Activated T-helper 1 cell treated with anti-CD3 and anti-CD28 coated beads, Interleukin-12 subunit alpha, Interleukin-12 subunit beta, Interleukin-2, Interleukin-4 antibody, amounts not matched to agents 30 ng/mL and 10 ng/mL and 1 ng/mL, durations not matched to agents 14 hours and 24 hours and 36 hours (primary cell): ENCODE data around the gene NFYC. TPM values are rescaled to one million over a fixed set of nuclear protein-coding genes. Genes with fewer than 3 reads are reported as not detected.

ENCODE experiments used
- DNase-seq: peaks from one replicate; pipeline ENCODE4 v3.0.0; 2021; ENCODE audit warnings: low spot score
- H3K27ac Mint-ChIP-seq: one replicate; pipeline ENCODE4 v1.8.0; 2021; ENCODE audit warnings: mild to moderate bottlenecking, mixed read lengths
- H3K27me3 Mint-ChIP-seq: one replicate; pipeline ENCODE4 v1.8.0; 2022; ENCODE audit warnings: mild to moderate bottlenecking, moderate library complexity, mixed read lengths; ENCODE audit not compliant: insufficient read depth
- H3K36me3 Mint-ChIP-seq: one replicate; pipeline ENCODE4 v1.8.0; 2021; ENCODE audit warnings: low read depth, mixed read lengths
- H3K4me1 Mint-ChIP-seq: one replicate; pipeline ENCODE4 v1.8.0; 2021; ENCODE audit warnings: low read depth, mixed read lengths
- H3K4me3 Mint-ChIP-seq: one replicate; pipeline ENCODE4 v1.8.0; 2021; ENCODE audit warnings: mild to moderate bottlenecking, moderate library complexity, mixed read lengths
- H3K9me3 Mint-ChIP-seq: one replicate; pipeline ENCODE4 v1.8.0; 2021; ENCODE audit warnings: mixed read lengths
- intact Hi-C: fragments of 100-400 bp; cut with micrococcal nuclease; formaldehyde crosslinking; loops from one replicate; pipeline ENCODE4 v1.15.1; 2024
- total RNA-seq: library from RNA; stranded (reverse); gene quantifications from 2 replicates; pipeline ENCODE4 v1.2.3, GENCODE V29; 2022

NFYC gene
- total RNA-seq, 1 donor from 2014 or later = 85.1 TPM

DNA sequence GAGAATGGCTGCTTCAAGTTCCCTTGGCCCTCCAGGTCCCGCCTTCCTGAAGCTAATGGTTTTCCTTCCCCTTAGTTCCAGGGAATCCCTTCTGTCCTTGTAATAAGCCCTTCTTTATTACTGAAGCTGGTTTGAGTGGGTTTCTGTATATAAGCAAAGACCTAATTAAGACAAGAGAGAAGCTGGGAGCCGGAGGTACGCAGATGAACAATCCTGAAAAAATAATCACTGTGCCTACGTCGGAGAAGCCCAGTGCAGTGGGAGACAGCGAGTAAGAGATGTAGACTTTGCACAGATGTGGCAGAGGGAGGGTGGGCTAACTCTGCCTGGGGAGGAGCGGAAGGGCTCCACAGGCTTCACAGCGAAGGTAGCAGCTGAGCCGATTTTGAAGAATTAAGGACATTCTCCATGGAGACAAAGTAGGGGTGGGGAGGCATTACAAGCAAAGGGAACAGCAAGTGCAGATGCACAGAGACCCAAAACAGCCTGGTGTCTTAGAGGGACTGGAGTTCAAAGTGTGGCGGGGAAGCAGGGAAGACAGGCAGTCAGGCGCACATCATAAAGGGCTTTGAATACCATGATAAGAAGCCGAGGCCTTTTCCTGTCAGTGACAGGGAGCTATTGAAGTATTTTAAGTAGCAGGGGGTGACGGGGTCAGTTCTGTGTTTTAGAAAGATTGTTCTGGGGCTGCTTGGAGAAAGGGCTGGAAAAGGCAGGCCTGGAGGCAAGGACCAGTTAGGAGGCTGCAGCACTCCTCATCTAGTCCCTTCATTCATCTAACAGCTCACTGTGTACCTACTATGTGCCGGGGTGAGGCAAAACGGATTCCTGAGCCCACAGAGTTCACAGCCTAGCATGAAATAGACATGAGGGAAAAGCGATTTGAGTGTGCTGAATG, 32.5 kb upstream of the NFYC start:
- intact Hi-C loops = no loop called here
- H3K4me3 Mint-ChIP-seq = no peak overlapping the region
- no peaks in the 10 kb centered on the region for H3K9me3 Mint-ChIP-seq
- H3K27me3 Mint-ChIP-seq = no peaks in the 10 kb centered on the region
- no peaks in the 10 kb centered on the region for H3K36me3 Mint-ChIP-seq
- DNase-seq = no peak
- peaks cover 18% of the 10 kb centered on the region for H3K4me1 Mint-ChIP-seq
- H3K27ac Mint-ChIP-seq = no peak overlapping the region

DNA sequence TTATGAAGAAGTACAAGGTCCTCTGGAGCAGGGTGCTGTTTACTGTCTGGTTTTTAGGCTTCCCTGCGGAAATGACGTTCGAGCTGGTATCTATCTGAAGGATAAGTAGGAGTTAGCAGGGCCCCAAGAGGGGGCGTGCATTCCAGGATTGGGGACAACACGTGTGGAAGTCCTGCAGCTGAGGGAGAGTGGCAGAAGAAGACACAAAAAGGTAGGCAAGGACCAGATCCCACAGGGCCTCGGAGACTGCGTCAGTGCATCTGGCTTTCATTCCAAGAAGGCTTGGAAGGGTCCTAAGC, 31.9 kb upstream of the NFYC start:
- H3K36me3 Mint-ChIP-seq = no peaks in the 10 kb centered on the region
- no peak overlapping the region for H3K27ac Mint-ChIP-seq
- H3K27me3 Mint-ChIP-seq = no peaks in the 10 kb centered on the region
- H3K4me3 Mint-ChIP-seq = no peak overlapping the region
- peaks cover 18% of the 10 kb centered on the region for H3K4me1 Mint-ChIP-seq
- no peak for DNase-seq
- intact Hi-C loops = no loop called here
- H3K9me3 Mint-ChIP-seq = no peaks in the 10 kb centered on the region

DNA sequence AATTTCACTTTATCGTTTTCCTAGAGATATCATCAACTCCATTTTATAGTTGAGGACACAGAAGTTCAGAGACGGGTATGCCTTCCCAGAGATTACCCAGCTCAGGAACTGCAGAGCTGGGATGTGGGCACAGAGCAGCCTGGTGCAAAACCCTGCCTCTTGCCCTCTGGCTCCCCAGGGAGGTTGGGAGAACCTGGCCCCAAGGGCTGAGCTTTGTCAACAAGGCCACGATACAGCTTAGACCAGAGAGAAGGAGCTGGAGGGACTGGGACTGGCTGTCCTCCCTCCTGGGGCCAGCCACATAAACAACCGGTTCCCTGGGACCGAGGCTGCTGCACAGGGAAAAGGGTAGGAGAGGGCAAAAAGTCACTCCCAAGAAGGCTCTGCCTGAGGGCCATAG, 29.8 kb upstream of the NFYC start:
- intact Hi-C loops = no loop called here
- Mint-ChIP-seq H3K27me3 (no peaks in the 10 kb centered on the region), H3K27ac (no peak overlapping the region), H3K4me3 (no peak overlapping the region), H3K4me1 (peaks cover 27% of the 10 kb centered on the region), H3K36me3 (no peaks in the 10 kb centered on the region), H3K9me3 (no peaks in the 10 kb centered on the region)
- DNase-seq = no peak

DNA sequence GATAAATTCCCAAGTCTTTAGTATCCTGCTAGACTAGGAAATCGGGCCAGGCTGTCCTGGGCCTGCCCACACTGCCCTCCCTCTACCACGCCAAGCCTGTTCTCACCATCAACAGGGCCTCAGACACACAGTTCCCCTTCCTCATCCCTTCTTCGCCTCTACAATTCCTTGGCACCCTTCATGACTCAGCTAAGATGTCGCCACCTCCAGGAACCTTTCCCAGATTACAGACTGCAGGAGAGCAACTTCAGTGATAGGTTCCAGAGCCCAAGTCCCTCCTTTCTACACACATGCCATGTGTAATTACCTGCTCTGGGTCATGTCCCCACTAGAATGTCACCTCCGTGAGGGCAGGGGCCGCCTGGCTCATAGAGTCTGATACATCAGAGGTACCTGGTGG, 29.4 kb upstream of the NFYC start:
- Mint-ChIP-seq H3K27ac (no peak overlapping the region), H3K27me3 (no peaks in the 10 kb centered on the region), H3K36me3 (no peaks in the 10 kb centered on the region), H3K4me1 (peaks cover 27% of the 10 kb centered on the region), H3K4me3 (no peak overlapping the region), H3K9me3 (no peaks in the 10 kb centered on the region)
- no peak for DNase-seq
- intact Hi-C loops = no loop called here

DNA sequence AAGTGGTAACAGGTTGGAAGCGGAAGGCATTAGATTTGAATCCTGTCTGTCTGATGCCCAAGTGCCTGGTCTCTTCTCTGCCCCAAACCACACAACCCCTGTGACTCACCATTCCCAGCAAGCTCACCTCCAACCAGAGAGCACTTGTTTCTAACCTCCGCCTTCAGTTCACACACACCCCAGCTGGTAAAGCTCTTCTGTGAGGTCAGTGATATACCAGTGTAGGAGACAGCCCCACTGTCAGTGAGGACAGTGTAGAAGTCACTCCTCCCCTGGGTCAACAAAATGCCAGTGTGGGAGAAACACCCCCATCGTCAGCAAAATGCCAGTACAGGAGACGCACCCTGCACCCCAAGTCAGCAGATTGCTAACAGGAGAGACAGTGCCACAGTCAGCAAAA, 28.6 kb upstream of the NFYC start:
- no peak overlapping the region for H3K27ac Mint-ChIP-seq
- no peaks in the 10 kb centered on the region for H3K27me3 Mint-ChIP-seq
- H3K4me1 Mint-ChIP-seq = peaks cover 27% of the 10 kb centered on the region
- H3K9me3 Mint-ChIP-seq = no peaks in the 10 kb centered on the region
- no peaks in the 10 kb centered on the region for H3K36me3 Mint-ChIP-seq
- intact Hi-C loops = no loop called here
- H3K4me3 Mint-ChIP-seq = no peak overlapping the region
- DNase-seq = no peak

DNA sequence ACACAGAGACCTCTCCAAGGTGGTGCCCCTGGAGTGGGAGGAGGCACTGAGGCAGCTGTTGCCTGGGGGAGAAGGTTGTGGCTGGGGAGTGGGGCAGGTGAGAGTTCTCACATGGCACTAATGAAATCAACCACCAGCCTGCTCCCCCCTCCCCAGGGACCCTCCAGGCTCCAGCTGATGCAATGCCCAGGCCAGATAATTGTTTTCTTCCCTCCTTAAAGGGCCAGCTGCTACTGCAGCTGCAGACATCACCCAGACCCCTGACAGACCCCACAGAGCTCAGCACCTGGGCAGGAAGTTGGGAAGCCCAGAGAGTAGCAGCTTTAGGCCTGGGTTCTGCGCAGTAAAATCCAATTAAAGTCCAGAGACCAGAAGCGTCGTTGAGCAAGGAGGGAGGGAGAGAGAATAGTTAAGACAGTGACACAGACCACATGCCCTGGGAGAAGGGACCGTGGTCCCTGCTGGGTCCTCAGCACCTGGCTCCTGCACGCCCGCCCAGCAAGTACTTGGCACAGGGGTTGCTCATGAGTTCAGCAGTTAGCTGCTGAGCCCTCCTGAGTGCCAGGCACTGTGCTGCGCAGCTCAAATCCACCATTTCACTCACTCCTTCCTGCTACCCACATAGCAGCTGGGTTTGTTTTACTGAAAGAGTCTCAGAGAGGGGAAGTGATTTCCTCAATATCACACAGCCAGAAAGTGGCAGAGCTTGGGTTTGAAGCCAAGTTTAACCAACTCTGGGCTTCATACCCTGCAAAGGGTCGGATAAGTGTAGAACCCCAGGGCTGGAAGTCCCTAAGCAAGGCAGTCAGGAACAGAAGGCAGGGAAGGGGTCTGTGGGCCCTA, 28.0 kb upstream of the NFYC start:
- H3K27me3 Mint-ChIP-seq = no peaks in the 10 kb centered on the region
- intact Hi-C loops = loop anchor here (2.0 kb wide), 1 partner anchor 131 kb away; no protein-coding TSS in a partner anchor
- H3K4me1 Mint-ChIP-seq = peaks cover 27% of the 10 kb centered on the region
- DNase-seq = no peak
- H3K27ac Mint-ChIP-seq = no peak overlapping the region
- no peaks in the 10 kb centered on the region for H3K36me3 Mint-ChIP-seq
- H3K9me3 Mint-ChIP-seq = no peaks in the 10 kb centered on the region
- H3K4me3 Mint-ChIP-seq = peak overlapping the region; percentile 29

DNA sequence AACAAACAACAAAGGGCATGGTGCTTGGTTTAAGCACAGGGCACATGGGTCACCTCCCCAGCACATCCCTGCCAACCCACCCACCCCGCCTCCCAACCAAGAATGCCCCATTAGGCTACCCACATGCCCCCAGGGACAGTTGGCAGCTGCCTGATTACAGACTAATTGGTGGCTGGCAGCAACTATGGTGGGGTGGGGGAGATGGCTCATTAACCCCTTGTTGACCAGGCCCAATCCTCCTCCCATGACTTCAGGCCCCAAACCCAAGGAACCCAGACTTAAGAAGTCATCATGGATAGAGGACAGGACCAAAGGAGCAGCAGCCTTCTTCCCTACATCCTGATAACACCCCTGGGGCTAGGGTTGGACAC, 27.4 kb upstream of the NFYC start:
- Mint-ChIP-seq H3K27ac (no peak overlapping the region), H3K9me3 (no peaks in the 10 kb centered on the region), H3K4me1 (peaks cover 27% of the 10 kb centered on the region), H3K27me3 (no peaks in the 10 kb centered on the region), H3K36me3 (no peaks in the 10 kb centered on the region), H3K4me3 (peak overlapping the region; percentile 82)
- intact Hi-C loops = loop anchor here (2.0 kb wide), 1 partner anchor 131 kb away; no protein-coding TSS in a partner anchor
- DNase-seq = no peak

DNA sequence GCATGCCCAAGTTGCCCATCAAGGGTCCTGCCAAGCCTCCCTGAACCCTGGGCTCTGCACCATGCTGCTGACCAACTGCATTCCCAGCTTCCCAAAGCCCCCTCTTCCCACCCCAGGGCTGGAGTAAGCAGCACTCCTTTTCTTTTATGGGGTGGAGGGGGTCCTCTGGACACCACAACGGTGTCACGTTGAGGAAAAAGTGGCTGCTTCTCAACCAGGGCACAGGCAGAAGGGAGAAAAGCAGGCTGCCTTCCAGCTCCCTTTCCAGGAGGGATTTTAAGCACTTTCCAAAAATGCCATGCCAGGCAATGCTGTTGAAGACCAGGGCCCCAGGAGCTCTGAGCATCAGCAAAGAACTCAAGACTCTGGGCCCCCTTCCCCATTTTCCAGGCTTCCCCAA, 26.7 kb upstream of the NFYC start:
- no peaks in the 10 kb centered on the region for H3K36me3 Mint-ChIP-seq
- no peaks in the 10 kb centered on the region for H3K9me3 Mint-ChIP-seq
- no peak overlapping the region for H3K27ac Mint-ChIP-seq
- peak overlapping the region; percentile 82 for H3K4me3 Mint-ChIP-seq
- intact Hi-C loops = loop anchor here (1.0 to 5.0 kb wide), 7 partner anchors 14 to 198 kb away; partner anchors contain the start of genes CITED4 and NFYC
- peaks cover 1% of the 10 kb centered on the region for H3K27me3 Mint-ChIP-seq
- DNase-seq = no peak
- H3K4me1 Mint-ChIP-seq = peaks cover 27% of the 10 kb centered on the region

DNA sequence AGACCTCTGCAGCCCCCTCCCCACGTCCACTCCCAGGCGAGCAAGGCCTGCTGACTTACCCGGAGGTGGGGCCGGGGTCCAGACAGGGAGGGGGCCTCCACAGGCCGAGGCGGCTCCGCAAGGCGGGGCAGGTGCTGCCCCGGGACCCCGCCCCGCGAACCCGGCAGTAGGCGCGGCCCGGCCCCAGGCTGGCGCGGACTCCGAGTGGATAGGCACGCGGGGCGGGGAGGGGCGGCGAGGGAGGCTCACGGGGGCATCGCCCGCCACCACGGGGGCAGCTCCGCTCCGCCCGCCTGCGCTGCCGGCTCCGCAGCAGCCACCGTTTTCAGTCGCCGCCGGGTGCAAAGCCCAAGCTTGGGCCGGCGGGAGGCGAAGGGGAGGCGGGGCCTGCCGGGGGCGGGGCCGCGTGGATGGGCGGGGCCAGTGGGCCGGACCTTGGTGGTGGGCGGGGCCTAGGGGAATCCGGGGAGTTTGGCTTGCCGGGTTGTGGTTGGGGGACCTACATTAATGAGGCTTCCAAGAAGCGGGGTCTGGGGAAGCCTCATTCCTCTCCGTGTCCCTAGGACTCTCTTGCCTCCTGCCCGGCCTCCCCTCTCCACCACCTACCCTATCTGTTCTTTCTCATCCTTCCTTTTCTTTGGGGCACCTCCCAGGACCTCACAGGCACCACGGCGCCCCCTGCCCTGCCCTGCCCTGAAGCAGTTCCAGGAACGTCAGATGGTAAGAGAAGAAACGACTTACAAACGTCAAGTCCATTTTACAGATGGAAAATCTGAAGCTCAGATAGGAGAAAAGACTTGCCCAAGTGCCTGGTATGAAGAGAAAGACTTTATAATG, 26.0 kb upstream of the NFYC start, which contains the start of gene RIMS3:
Gene RIMS3 (minus strand): TSS at position 348 of the 837 bp plus-strand sequence. CDS start 23,757 bp downstream, outside the sequence.
- Mint-ChIP-seq H3K27ac (peak within 1 kb of the TSS; percentile 79), H3K27me3 (peaks cover 3% of the 10 kb centered on the region)

DNA sequence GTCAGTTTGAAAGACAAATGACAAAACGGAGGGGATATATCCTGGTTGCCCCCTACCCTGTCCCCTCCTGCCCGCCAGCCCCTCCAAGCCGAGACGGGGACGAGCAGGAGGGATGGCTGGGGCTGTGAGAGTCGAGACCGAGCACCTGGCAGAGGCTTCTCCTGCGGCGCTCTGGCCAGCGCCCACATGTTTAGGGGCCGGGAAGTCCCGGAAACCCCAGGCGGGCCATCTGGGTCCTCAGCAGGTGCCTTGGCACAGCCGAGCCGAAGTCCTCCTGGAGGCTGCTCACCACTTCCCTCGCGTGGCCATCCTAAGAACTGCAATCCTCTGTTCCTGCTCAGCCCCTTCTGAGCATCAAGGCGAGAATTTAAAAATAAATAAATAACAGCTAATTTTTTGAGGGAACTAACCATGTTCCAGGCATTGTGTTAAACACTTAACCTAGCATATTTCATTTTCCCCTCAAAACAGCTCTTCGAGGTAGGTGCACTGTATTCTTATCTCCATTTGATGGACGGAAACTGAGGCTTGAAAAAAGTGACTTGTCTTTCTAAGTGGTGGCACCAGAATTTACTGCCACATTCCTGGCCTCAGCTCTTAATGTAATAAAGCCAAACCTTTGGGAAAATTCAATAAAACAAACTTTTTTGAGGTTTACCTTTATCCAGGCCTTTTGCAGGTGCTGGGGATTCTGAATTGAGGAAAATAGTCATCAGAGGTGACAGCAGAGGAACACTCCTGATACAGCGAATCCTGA, 22.6 kb upstream of the NFYC start:
- peaks cover 9% of the 10 kb centered on the region for H3K4me1 Mint-ChIP-seq

More for the DNA sequence above, 26.0 kb upstream of the NFYC start, which contains the start of gene RIMS3:
- DNase-seq = peak; percentile 80
- peak within 1 kb of the TSS; percentile 82 for H3K4me3 Mint-ChIP-seq
- H3K9me3 Mint-ChIP-seq = no peaks in the 10 kb centered on the region
- H3K36me3 Mint-ChIP-seq = no peaks in the 10 kb centered on the region
- intact Hi-C loops = loop anchor here (1.0 to 5.0 kb wide), 7 partner anchors 15 to 197 kb away; partner anchors contain the start of genes CITED4 and NFYC
- H3K4me1 Mint-ChIP-seq = peaks cover 27% of the 10 kb centered on the region

DNA sequence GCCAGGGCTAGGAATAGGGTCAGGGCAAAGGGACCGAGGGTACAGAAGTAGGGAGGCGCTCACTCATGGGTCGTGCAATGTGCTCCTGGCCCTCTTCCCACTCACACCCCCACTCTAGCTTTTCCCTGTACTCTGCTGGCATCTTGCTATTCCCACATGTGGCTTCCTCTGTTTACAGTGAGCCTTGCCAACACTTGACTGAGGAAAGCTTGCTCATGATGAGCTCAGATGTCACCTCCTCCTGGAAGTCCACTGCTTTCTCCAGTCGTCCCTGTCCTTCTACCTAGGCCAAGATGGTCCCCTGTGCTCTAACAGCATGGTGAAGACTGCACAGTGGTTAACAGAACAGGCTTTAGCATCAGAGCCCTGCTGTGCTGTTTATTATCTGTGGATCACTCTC, 18.1 kb upstream of the NFYC start:
- no peak for DNase-seq
- intact Hi-C loops = no loop called here
- H3K4me1 Mint-ChIP-seq = no peaks in the 10 kb centered on the region
- peaks cover 5% of the 10 kb centered on the region for H3K27me3 Mint-ChIP-seq
- H3K36me3 Mint-ChIP-seq = no peaks in the 10 kb centered on the region
- H3K9me3 Mint-ChIP-seq = no peaks in the 10 kb centered on the region
- no peak overlapping the region for H3K4me3 Mint-ChIP-seq
- H3K27ac Mint-ChIP-seq = no peak overlapping the region

More for the DNA sequence above, 22.6 kb upstream of the NFYC start:
- no peak overlapping the region for H3K27ac Mint-ChIP-seq
- peaks cover 5% of the 10 kb centered on the region for H3K27me3 Mint-ChIP-seq
- H3K9me3 Mint-ChIP-seq = no peaks in the 10 kb centered on the region
- H3K4me3 Mint-ChIP-seq = peak overlapping the region; percentile 59
- intact Hi-C loops = loop anchor here (1.0 to 5.0 kb wide), 6 partner anchors 42 to 525 kb away; partner anchors contain the start of gene ZFP69B
- DNase-seq = peak; percentile 72
- no peaks in the 10 kb centered on the region for H3K36me3 Mint-ChIP-seq

DNA sequence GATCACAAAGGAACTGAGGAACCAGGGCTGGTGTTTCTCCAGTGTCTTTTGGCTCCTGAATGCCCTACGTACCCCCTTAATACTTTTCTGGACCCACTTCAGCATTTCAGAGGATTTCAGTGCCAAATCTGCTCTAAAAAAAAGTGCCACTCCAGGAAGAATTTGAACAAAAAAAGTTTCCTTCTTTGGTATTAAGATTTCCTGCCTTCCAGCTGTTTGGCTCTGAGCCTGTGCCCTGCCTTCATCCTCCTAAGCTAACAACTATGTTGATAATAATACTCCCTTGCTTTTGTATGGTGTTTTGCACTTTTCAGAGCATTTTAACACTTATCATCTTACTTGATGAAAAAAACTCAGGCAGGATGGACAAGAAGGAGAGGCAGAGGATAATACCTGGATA, 15.0 kb upstream of the NFYC start:
- no peaks in the 10 kb centered on the region for H3K4me1 Mint-ChIP-seq
- peaks cover 2% of the 10 kb centered on the region for H3K27me3 Mint-ChIP-seq
- no peak for DNase-seq
- intact Hi-C loops = no loop called here
- no peak overlapping the region for H3K4me3 Mint-ChIP-seq
- no peaks in the 10 kb centered on the region for H3K9me3 Mint-ChIP-seq
- H3K36me3 Mint-ChIP-seq = no peaks in the 10 kb centered on the region
- no peak overlapping the region for H3K27ac Mint-ChIP-seq
